ENCODE results near the gene MICAL2. TPM values are rescaled to one million over a fixed set of nuclear protein-coding genes. Genes with fewer than 3 reads are reported as not detected.

Gene MICAL2
- total and polyA plus RNA-seq, 3 donors from 2014 or later: 224 to 461 (median 401) TPM

DNA sequence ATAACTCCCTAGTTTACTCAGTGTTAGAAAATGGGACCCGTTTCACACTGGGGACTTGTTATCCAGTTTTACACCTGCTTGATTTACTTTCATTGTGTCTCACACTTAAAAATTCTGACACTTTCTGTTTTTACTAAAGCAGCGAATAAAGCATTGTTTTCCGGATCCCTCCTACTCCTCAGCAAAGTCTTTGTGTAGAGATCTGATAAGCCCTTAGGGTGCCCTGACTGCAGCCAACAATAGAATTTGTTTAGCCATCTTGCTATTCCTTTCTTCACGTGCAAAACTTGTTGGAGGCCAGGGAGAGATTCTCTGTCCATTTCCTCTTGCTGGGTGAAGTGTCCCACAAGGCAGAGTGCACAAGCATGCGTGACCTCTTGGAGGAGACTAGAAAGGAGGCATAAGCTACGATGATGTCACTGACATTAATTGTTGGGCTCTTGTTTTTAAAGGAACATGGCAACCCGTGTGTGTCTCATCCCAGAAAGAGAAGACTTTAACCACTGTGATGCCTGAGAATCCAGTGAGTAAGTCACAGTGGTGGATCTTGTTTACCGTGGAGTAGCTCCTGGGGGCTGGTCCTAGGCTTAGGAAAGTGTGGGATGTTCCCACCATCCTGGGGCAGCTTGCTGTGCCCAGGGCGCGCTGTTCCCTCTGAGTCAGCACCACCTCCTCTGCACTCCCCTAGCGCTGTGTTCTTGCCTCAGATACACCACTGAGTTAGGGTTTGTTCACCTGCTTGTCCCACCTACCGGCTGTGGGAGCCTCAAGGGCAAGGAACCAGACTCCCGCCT lies 27.7 kb downstream of the MICAL2 start:
- Histone ChIP-seq H3K9me3 (no peaks in the 10 kb centered on the region), H3K36me3 (ENCODE audit: low read depth, missing control alignments) (no peaks in the 10 kb centered on the region), H3K27ac (peak overlapping the region; percentile 81 to 87), H3K4me3 (no peak overlapping the region), H3K27me3 (no peaks in the 10 kb centered on the region), H3K4me1 (peaks cover 75% of the 10 kb centered on the region)
- TF ChIP-seq, protein P1, sequence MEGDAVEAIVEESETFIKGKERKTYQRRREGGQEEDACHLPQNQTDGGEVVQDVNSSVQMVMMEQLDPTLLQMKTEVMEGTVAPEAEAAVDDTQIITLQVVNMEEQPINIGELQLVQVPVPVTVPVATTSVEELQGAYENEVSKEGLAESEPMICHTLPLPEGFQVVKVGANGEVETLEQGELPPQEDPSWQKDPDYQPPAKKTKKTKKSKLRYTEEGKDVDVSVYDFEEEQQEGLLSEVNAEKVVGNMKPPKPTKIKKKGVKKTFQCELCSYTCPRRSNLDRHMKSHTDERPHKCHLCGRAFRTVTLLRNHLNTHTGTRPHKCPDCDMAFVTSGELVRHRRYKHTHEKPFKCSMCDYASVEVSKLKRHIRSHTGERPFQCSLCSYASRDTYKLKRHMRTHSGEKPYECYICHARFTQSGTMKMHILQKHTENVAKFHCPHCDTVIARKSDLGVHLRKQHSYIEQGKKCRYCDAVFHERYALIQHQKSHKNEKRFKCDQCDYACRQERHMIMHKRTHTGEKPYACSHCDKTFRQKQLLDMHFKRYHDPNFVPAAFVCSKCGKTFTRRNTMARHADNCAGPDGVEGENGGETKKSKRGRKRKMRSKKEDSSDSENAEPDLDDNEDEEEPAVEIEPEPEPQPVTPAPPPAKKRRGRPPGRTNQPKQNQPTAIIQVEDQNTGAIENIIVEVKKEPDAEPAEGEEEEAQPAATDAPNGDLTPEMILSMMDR (IDR thresholded peaks at IDR 0.05): no peak
- TF ChIP-seq POLR2A (IDR thresholded peaks at IDR 0.05): no peak
- WGBS, 2 donors: 51 to 55% methylated on average over 9 to 13 of the region's 13 CpGs
- DNase-seq: no peak
- intact Hi-C loops (cut with DNase I; ENCODE audit: low total_unique reads): no loop called here

DNA sequence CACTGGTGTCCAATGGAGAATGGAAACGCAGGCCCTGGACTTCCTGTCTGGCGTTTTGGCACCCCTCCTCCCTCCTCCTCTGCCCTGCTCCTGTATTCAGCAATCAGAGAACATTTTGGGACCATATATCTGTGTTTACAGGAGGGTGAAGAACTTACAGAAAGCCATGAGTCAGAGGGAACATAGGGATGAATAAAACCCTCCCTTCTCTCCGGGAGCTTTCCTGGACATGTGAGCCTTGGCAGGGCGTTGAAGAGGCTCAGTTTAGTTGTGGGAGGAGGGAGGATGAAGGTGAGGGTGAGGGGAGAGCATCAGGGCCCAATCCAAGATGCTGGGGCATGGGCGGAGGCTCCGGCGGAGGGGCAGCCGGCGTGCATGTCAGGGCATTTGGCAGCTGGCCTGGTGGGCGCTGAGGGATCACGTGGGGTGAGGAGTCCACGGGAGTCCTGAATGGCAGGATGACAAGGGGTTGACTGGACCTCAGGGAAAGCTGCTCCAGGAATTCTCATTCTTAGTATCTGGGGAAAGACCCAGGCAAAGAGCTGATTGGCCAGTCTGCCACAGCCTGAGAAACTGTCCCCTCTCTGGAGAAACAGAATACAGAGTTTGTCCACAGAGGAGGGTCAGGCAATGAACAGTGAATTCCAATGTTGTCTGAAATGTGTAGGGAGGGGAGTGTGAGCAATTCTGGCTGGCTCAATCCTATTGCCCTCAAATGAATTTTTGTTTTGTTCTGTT lies 28.9 kb downstream of the MICAL2 start:
- Histone ChIP-seq H3K4me1 (peaks cover 87% of the 10 kb centered on the region), H3K27ac (peak overlapping the region; percentile 80 to 87)
- 44 to 47% methylated on average over 12 of the region's 12 CpGs for WGBS, 2 donors

DNA sequence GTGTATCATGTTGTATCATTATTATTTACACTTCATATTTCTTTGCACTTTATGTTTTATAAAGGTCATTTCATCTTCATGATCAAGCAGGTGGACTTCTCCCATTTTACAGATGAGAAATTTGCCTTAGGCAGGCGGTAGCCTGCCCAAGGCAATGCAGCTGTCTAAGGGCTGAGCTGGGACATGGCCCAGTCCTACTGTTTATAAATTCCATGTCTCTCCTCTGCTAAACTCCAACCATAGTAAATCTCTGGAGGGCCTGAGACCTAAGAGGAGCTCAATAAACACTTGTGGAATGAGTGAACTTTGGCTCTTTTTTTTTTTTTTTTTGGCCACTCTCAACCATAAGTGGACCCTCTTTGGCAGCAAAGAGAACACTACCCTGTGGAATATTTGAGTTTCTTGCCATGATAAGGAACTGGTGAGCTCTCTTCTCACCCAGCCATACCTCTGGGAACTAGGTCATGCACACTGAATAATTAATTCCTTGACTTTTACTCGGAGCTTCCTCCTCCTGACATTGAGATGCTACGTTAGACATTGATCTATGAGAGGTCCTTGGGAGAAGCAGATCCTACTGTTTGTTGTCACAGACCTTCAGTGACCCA lies 29.9 kb downstream of the MICAL2 start:
- intact Hi-C loops (cut with DNase I; ENCODE audit: low total_unique reads): no loop called here
- Histone ChIP-seq H3K36me3 (ENCODE audit: low read depth, missing control alignments) (no peaks in the 10 kb centered on the region), H3K27ac (peak overlapping the region; percentile 80 to 87), H3K9me3 (no peaks in the 10 kb centered on the region), H3K27me3 (no peaks in the 10 kb centered on the region), H3K4me3 (no peak overlapping the region), H3K4me1 (peaks cover 96% of the 10 kb centered on the region)
- TF ChIP-seq, protein P1 (IDR thresholded peaks at IDR 0.05): no peak
- no peak for TF ChIP-seq POLR2A (IDR thresholded peaks at IDR 0.05)
- 61 to 63% methylated on average over 3 of the region's 3 CpGs for WGBS, 2 donors
- DNase-seq: no peak

More for the DNA sequence above, 28.9 kb downstream of the MICAL2 start:
- H3K9me3 ChIP-seq: no peaks in the 10 kb centered on the region
- TF ChIP-seq, protein P1 (IDR thresholded peaks at IDR 0.05): no peak
- TF ChIP-seq POLR2A (IDR thresholded peaks at IDR 0.05): no peak
- no peak for DNase-seq
- H3K4me3 ChIP-seq: no peak overlapping the region
- intact Hi-C loops (cut with DNase I; ENCODE audit: low total_unique reads): no loop called here
- H3K27me3 ChIP-seq: no peaks in the 10 kb centered on the region
- no peaks in the 10 kb centered on the region for H3K36me3 ChIP-seq (ENCODE audit: low read depth, missing control alignments)

DNA sequence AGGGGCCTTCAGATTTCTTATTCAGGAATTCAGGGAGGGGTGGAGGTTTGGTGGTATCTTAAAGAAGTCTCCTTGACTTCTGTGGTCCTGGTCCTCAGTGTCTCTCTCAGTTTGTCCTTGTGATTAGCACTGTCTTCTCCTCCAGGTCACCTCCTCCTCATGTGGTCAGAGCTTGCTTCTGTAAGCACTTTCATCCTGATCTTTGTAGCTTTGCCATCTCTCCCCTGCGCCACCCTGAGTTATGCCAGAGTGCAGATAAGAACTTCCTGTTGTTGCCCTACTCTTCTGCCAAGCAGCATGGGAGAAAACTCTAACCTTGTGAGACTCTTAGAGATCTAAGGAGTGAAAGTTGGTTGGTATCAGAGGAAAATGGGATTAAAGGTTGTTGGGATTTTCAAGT lies 30.9 kb downstream of the MICAL2 start:
- Histone ChIP-seq H3K4me3 (no peak overlapping the region), H3K4me1 (peaks cover 93% of the 10 kb centered on the region), H3K27ac (peak overlapping the region; percentile 80 to 87), H3K9me3 (no peaks in the 10 kb centered on the region), H3K27me3 (no peaks in the 10 kb centered on the region), H3K36me3 (ENCODE audit: low read depth, missing control alignments) (no peaks in the 10 kb centered on the region)
- peak; percentile 74 for DNase-seq
- 50 to 57% methylated on average over 1 of the region's 1 CpG for WGBS, 2 donors
- TF ChIP-seq, protein P1 (IDR thresholded peaks at IDR 0.05): no peak
- no peak for TF ChIP-seq POLR2A (IDR thresholded peaks at IDR 0.05)
- intact Hi-C loops (cut with DNase I; ENCODE audit: low total_unique reads): no loop called here
